Activated CD4-positive, CD25-positive, alpha-beta regulatory T cell treated with anti-CD3 and anti-CD28 coated beads, Interleukin-2, amount 50 U/mL, for 24 hours (primary cell): Measurements from ENCODE around the gene GDI1.
A peak's percentile ranks its signal among the peaks of the same experiment; 100 is the strongest.

Experiments used
- ATAC-seq, 2 donors: fragments of 150-1000 bp; cut with Tn5 transposase; one replicate each; pipeline ENCODE4 v1.10.0; 2021; ENCODE audit warnings: mild to moderate bottlenecking in 1 of 2, moderate library complexity in 1 of 2

GDI1 gene

DNA sequence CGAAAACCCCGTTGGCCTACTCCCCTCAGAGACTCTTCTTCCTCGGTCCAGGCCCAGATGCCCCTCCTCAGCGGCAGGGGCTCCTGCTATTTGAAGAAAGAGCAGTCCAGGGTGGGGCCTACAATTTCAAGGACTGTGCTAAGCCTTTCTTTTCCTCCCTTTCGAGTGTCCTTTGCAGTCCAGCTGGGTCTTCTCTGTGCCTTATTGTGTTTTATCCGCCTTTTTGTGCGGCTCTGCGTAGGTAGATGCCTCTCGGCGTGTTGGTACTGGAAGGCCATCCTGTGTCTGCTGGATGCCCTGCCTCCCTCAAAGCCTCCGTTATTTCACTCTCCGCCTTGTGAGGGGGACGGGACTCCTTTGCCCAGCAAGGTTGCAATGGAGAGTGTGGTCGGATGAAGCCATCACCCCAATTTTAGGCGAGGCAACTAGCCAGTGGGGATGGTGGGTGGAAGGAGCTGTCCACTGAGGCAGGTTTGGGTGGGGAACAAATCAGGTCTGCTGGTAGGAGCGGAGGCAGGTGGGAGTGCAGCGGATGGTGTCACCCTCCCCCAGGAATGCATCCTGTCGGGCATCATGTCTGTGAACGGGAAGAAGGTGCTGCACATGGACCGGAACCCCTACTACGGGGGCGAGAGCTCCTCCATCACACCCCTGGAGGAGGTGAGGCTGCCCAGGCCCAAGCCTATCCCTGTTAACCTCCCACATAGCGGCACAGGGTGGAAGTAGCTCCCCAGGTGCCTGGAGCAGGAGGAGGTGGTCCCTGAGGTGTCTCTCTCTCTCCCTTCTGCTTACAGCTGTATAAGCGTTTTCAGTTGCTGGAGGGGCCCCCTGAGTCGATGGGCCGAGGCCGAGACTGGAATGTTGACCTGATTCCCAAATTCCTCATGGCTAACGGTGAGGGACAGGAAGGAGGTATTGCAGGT is 1.3 kb downstream of the GDI1 start:
- no peak for ATAC-seq

DNA sequence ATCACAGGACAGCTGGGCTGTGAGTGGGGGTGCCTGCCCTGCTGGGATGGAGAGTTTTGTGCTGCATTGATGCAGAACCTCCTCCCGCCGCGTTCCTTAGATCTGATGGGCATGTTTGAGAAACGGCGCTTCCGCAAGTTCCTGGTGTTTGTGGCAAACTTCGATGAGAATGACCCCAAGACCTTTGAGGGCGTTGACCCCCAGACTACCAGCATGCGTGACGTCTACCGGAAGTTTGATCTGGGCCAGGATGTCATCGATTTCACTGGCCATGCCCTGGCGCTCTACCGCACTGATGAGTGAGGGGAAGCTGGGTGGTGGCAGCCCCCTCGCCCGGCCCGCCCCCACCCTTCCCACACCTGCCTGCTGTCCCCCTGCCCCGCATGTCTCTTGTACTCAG is 2.9 kb downstream of the GDI1 start:
- ATAC-seq = no peak

DNA sequence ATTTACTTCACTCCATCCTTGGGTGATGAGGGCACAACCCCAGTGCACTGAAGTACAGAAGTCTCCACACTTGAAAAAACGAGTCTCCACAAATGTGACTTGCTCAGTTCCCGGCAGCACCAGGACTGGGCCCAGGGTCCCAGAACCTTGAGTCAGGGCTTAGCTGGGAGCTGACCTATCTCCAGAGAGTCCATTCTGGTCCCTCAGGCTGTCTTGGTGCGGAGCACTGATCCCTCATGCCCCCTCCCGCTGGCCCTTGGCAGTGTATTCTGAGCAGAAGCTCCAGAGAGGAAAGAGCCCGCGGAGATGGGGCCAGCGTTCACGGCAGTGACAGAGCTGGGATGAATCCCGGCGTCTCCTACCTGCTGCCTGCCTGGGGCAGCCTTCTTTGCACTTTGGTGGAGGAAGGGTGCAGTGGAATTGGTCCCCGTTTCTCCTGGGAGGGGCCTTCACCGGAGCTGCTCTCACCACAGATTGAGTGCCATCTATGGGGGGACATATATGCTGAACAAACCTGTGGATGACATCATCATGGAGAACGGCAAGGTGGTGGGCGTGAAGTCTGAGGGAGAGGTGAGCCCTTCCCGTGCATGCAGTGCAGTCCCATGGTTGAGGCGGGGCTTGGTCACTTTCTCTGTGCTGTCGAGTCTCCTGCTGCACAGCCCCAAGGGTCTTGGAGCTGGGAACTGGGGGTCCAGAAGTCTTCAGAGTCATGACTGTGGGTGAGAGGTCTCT is 3.8 kb downstream of the GDI1 start:
- no peak for ATAC-seq

DNA sequence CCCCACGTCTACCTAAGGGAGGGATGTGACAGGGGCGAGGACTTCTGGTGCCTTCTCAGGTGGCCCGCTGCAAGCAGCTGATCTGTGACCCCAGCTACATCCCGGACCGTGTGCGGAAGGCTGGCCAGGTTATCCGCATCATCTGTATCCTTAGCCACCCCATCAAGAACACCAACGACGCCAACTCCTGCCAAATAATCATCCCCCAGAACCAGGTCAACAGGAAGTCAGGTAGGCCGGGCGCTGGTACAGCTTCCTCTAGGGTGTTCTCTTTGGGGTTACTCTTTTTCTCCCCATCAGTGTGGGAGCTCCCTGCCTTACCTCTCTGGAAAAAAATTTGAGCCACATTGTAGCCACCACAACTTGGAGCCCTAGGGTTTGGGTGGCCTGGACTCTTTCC is 4.6 kb downstream of the GDI1 start:
- ATAC-seq = no peak

DNA sequence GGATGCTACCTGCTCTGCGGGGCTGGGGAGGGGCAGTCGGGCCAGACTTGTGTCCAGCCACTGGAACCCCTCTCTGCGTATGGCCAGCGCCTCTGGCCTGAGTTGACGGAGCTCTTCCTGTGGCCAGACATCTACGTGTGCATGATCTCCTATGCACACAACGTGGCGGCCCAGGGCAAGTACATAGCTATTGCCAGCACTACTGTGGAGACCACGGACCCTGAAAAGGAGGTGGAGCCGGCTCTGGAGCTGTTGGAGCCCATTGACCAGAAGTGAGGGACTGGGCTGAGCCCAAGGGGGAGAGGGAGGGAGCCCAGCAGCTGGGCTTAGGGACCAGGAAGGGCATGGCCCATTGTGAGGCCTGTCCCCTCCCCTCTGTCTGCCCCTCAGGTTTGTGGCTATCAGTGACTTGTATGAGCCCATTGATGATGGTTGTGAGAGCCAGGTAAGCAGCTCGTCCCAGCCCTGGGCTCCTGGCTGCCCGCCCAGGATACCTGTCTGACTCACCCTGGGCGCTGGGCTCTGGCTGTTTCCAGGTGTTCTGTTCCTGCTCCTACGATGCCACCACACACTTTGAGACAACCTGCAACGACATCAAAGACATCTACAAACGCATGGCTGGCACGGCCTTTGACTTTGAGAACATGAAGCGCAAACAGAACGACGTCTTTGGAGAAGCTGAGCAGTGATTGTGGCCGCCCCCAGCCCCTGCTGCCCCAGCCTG is 5.2 kb downstream of the GDI1 start:
- ATAC-seq = no peak

DNA sequence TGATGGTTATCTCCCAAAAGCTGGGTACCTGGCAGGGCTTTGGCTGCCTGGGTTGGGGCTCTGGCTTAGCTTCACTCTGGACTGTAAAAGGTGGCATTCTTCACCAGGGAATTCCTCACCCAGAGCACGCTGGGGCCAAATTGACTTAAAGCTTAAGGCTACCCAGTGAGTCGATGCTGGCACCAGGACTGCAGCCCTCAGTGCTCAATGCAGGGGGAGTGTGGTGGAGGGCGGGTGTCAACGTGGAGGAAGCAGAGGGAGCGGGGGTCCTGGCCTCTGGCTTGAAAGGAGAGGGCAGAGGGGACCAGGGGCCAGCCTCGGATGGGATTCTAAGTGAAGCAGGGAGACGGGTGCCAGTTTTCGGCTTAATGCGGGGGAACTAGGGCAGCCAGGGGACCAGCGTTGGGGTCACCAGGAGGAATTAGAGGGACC is 6.5 kb downstream of the GDI1 start:
- ATAC-seq = peak in 1 of 2 donors; percentile 12

DNA sequence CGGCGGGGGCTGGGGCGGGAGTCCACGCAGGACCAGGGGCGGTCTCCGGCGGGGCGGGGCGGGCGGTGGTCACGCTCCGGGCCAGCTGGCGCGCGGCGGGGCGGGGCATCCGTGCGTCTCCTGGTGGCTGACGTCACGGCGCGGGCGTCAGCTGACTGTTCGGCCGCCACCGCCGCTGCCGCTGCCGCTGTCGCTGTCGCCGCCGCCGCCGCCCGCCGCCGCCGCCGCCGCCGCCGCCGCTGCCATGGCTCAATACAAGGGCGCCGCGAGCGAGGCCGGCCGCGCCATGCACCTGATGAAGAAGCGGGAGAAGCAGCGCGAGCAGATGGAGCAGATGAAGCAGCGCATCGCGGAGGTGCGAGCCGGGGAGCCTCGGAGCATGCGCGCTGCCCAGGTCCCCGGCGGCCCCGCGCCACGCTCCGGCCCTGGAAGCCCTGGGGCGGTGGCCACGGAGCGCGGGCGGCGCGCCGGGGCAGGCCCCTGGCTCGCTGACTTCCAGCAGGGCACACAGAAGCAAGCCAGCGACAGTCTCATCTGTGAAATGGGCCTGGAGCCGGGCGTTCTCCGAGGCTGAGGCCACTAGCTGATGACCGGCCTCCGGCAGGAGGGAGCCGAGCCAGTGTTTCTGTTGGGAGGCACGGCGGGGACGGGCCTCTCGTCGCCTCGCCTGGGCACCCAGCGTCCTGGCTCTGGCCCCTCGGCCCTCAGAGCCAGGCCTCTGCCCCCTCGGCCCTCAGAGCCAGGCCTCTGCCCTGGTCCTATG is 7.2 kb downstream of the GDI1 start, which contains the start of gene FAM50A:
Gene FAM50A, plus strand, starts transcription at position 150 of the 763 bp plus-strand sequence. Its CDS starts 95 bp downstream, at position 245.
- ATAC-seq = peak; percentile 83 to 90

DNA sequence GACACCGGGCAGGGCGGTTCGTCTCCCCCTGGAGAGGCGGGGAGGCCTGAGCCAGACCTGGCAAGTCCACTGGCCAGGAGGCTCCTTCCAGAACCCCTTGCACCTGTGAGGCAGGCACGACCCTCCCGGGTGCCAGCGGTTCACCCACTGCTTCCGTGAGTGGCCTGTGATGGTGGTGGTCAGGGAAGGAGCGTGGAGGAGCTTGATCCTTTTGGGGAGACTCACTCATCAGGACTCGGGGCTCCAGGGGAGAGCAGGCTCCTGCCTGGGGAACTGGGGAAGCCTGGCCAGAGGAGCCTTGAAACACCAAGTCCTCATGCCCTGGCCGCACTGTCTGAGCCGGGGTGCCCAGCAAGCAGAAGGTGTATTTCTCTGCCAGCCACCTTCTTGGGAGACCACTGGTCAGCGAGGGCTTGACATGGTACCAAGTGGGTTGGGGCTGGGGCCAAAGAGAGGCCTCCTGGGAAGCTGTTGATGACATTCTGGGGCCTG is 7.8 kb downstream of the GDI1 start:
- ATAC-seq = no peak

DNA sequence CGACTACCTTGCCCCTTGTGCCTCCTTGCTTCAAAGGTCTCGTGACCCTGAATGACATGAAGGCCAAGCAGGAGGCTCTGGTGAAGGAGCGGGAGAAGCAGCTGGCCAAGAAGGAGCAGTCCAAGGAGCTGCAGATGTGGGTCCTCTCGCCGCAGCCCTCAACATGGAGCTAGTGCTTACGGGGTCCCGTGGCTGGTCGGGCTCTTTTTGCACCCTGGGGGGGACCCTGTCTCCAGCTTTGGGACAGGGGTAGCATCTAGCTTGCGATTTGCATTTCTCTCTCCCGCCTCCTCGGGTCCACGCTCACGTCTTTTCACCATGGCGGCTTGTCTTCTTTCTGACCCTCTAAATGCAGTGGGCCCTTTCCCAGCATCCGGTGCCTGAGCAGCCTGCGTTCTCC is 8.8 kb downstream of the GDI1 start:
- ATAC-seq = no peak

DNA sequence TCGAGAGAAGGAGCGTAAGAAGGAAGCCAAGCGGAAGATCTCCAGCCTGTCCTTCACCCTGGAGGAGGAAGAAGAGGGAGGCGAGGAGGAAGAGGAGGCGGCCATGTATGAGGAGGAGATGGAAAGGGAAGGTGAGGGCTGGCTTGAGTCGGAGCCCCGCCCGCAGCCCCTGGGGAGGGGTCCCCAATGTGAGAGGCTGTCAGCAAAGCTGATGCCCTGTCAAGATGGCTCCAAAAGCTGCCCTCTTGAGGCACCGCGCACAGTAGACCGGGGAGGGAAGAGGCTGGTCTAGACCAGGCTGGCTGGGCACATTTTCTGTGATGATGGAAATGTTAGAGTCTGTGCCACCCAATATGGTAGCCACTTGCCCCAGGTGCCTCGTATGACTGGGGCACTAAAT is 9.5 kb downstream of the GDI1 start:
- ATAC-seq = no peak

DNA sequence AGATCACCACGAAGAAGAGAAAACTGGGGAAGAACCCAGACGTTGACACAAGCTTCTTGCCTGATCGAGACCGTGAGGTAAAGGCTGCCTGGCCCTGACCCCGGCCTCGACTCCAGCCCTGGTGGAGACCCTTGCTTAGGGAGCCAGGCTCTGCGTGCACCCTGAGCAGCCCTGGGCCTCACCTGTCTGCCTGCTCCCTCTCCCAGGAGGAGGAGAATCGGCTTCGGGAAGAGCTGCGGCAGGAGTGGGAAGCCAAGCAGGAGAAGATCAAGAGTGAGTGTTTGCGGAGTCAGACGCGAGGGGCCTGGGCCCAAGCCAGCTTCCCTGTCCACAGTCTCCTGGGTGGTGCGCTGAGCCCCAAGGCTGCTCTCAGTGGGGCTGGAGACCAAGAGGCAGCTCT is 11.5 kb downstream of the GDI1 start:
- no peak for ATAC-seq

DNA sequence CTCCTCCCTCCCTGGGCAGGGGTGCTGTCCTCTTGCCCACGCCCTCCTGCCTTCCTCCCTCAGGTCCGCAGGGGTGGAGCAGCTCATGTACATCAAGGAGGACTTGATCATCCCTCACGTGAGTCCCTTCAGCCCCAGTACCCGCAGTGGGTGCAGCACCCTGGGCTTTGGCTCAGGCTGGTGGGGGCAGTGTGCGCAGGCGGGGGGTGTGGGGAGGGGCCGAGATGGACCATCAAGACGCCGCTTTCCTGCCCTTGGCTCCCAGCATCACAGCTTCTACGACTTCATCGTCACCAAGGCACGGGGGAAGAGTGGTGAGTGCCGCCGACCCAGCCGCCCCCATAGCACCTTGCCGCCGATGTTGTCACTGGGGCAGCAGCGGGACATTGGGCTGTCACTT is 12.7 kb downstream of the GDI1 start:
- no peak for ATAC-seq

DNA sequence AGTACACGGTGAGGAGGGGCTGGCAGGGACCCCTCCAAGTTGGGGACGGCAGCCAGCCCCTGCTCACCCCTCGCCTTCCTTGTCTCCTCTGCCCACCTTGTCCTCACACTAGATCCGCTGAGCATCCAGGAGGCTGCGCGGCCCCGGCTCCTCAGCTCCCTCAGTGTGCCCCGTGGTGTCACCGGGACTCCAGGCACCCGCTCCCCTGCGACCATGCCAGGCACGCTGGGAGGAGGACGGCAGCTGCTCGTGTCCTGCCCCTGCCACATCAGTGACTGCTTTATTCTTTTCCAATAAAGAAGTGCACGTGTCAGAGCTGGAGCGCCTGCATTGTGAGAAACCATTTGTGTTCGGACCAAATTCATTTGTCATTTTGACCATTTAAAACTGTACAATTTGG is 13.4 kb downstream of the GDI1 start:
- ATAC-seq = no peak

DNA sequence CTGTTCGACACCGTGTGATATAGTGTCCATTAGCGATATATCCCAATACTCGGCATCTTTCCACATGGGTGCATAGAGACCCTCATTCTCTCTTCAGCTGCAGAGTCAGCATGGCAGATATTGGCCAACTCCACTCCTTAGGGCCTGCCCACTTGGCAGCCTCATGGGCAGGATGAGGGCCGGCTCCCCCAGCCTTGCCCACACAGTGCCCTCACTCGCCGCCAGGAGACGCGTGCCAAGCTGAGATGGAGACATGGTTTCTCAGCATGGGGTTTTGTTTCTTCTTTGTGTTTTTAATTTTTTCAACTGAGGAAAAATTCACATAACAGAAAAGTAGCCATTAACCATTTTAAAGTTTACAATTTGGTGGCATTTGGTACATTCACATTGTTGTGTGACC is 15.9 kb downstream of the GDI1 start:
- no peak for ATAC-seq

DNA sequence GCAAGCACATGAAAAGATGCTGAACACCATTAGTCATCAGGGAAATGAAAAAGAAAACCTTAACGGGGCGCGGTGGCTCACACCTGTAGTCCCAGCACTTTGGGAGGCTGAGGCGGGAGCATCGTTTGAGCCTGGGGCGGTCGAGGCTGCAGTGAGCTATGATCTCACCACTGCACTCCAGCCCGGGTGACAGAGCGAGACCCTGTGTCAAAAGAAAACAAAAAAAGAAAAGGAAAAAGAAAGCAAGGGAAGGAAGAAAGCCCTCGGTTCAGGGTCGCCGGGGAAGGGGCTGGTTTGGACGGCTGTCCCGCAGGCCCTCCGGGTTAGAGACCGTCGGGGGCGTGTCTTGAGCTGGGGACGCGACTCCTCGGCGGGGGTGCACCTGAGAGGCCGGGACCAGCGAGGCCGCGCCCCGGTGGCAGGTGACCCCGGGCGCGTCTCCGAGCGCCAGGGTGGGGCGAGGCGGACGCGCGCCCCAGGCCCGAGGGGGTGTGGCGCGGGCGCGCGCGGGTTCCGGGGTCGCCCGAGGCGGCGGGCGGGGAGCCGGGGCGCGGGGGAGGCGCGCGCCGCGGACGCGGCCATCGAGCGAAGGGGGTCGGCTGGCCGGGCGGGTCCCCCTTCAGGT is 20.6 kb downstream of the GDI1 start:
- ATAC-seq = peak; percentile 56 to 67

DNA sequence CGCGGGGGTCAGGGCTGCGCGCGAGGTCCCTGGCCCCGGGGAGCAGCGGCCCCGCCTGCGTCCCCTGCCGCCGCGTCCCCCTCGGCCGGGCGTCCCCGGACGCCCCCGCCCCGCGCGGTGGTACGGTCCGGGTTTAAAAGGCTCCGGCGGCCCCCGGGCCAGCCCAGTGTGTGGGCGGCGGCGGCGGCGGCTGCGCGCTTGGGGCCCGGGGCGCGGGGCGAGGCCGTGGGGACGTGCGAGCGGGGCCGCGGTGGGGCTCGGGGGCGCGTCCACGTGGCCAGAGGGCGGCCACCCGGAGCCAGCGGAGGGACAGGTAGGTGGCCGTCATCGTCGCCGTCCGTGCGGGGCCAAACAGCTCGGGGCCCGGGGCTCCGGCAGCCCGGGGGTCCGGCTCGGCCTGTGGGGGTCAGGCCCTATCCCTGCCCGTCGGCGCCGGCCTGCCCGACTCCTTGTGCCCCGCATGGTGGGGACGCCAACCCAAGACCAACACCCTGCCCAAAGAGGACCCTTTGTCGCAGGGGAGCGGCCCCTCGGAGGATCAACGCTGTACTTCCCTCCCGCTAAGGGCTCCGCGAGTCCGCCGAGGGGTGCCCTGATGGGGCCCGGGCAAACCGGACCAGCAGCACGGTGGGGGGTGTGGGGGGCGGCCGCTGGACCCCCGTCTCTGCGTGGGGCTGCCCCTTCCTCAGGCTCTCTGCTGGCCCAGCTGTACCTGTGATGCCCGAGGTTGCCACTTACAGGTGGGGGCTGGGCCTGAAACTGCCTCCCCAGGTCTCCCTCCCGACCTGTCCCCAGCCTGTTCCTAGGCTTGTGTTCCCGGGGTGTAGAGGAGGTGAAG is 21.4 kb downstream of the GDI1 start, which contains the start of gene PLXNA3:
Gene PLXNA3, plus strand, starts transcription at position 166 of the 838 bp plus-strand sequence. CDS start 1,903 bp downstream, outside the sequence.
- ATAC-seq = peak; percentile 81

DNA sequence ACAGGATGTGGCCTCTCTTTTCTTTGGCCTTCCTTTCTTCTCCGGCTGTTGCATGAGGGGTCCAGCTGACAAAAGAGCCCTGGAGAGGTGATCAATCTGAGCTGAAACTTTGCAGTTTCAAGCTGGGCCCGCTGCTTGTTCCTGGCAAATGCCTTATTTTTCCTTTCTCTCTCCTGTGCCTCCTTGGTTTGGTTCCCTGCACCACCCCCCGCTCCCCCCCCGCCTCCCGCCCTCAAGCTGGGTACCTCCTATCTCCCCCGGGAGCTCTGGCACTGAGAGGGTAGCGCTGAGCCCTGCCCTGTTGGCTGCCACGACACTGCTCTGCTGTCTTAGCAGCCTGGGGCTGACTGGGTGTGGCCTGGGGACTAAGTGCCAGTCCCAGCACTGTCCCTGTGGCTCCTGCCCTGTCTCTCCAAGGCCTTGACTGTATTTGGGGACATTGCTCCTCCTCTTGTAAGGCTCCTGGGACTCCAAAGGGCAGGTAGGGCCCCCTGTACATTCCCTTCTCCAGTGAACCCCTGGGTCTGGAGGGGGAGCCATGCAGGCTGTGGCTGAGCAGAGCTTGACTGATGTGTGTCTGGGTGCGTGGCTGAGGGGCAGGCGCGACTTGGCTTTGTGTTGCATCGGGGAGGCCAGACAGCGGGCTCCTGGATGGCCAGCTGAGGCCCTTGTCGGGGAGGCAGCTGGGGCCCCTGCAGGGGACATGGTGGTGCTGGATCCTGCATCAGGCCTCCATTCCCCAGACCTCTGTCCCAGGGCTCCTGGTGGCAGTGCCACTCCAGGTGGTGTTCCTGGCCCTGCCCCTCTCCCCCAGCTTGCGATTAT is 22.2 kb downstream of the GDI1 start:
- peak; percentile 28 to 43 for ATAC-seq

DNA sequence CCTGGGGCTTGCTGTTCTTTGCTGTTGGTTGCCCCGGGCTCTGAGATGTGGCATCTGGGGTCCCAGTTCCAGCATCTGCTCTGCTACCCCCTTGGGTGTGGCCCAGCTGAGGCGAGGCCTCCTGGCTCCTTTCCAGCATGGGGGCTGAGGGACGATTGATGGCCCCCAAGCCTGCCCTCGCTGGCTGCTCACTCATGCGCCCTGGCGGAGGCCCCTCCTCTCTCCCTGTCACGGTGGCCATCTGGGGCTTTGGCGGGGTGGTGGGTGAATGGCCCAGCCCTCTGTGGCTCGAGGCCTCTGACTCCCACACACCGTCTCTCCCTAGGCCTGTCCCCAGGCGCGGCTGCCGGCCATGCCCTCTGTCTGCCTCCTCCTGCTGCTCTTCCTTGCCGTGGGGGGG is 22.9 kb downstream of the GDI1 start:
- ATAC-seq = no peak

DNA sequence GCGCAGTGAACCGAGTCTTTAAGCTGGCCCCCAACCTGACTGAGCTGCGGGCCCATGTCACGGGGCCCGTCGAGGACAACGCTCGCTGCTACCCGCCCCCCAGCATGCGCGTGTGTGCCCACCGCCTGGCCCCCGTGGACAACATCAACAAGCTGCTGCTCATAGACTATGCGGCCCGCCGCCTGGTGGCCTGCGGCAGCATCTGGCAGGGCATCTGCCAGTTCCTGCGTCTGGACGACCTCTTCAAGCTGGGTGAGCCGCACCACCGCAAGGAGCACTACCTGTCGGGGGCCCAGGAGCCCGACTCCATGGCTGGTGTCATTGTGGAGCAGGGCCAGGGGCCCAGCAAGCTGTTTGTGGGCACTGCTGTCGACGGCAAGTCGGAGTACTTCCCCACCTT is 23.4 kb downstream of the GDI1 start:
- no peak for ATAC-seq

DNA sequence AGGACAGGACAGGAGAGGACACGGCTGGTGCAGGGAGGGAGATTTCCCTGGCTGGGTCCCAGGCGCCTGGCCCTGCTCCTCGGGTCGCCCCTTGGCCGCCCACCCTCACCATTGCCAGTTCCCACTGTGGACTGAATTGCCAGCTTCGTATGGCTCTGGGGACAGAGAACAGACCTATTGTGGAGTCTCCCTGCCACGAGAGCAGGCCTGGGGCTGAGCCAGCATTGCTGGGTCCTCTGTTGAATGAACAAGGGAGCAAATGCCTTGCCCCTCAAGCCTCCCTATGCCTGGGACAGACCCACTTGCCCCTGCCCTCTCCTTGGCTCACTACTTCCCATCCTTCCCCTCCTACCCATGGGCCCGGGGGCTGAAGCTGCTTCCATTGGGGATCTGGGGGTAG is 25.4 kb downstream of the GDI1 start:
- ATAC-seq = no peak
